GM13976 (cell line): ENCODE measurements around the gene SNX15.

ENCODE experiments used
- DNase-seq: peaks from one replicate; pipeline ENCODE4 v3.0.0; 2012; ENCODE audit warnings: low spot score
- CTCF ChIP-seq: IDR thresholded peaks from 2 replicates; pipeline ENCODE4 v1.5.1; 2012; ENCODE audit warnings: borderline replicate concordance, mild to moderate bottlenecking; ENCODE audit not compliant: insufficient read depth; ENCODE audit errors: extremely low read depth, missing control alignments, control extremely low read depth
- in situ Hi-C: fragments of 300-500 bp; cut with MboI; formaldehyde crosslinking; loops from one replicate; pipeline ENCODE4 v1.12.0; 2022; ENCODE audit warnings: low sequenced_read_pairs, mixed read lengths, inconsistent platforms; ENCODE audit not compliant: unreplicated experiment

SNX15 gene

DNA sequence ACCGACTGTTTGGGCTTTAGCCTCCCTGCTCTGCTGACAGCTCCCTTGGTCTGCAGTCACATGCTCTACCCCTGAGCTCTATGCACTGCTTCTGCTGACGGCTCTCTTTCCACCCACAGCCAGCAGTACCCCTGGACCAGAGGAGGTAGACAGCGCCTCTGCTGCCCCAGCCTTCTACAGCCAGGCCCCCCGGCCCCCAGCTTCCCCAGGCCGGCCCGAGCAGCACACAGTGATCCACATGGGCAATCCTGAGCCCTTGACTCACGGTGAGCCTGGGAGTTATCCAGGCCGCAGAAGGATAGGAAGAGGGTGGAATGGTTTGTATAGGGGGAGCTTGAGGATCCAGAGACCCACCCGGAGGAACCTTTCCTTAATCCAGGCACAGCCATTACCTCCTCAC, 59.6 kb downstream of the SNX15 start:
- no peak for DNase-seq
- no peak for TF ChIP-seq CTCF
- in situ Hi-C loops, result no loop called here

DNA sequence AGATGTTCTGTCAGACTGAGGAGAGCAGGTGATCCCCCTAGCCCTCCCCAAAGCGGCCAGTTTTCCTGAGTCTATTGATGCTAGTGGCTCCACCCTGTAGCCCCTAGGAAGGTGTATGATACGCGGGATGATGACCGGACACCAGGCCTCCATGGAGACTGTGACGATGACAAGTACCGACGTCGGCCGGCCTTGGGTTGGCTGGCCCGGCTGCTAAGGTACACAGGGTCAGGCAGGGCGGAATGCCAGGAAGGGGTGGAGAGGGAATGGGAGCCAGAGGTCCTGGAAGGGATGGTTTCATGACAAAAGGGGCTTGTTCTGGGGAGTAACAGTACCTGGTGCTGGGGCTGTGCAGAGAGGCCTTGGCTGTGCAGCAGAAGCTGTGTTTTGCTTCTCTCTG, 60.0 kb downstream of the SNX15 start:
- in situ Hi-C loops, result no loop called here
- peak; percentile 11 for DNase-seq
- no peak for TF ChIP-seq CTCF

GRCh38 chr11:65087827-65088226, 60.6 kb downstream of the SNX15 start:
- TF ChIP-seq CTCF, result no peak
- in situ Hi-C loops, result no loop called here
- DNase-seq, result no peak

GRCh38 chr11:65089621-65090020, 62.4 kb downstream of the SNX15 start:
- in situ Hi-C loops, result no loop called here
- no peak for TF ChIP-seq CTCF
- DNase-seq, result no peak
